Activated CD8-positive, alpha-beta T cell treated with anti-CD3 and anti-CD28 coated beads for 36 hours (primary cell): ENCODE measurements around the gene SPOCD1. TPM values are rescaled to one million over a fixed set of nuclear protein-coding genes. Genes with fewer than 3 reads are reported as not detected.
A peak's percentile ranks its signal among the peaks of the same experiment; 100 is the strongest.

Experiments
- ATAC-seq: fragments of 200-7000 bp; cut with Tn5 transposase; one replicate; pipeline ENCODE4 v1.10.0; 2021; ENCODE audit warnings: mild to moderate bottlenecking, moderate library complexity
- CTCF ChIA-PET: fragments of 350-600 bp; sonication (Branson Sonifier 250); formaldehyde crosslinking; loops from one replicate; lab custom pipeline; 2021; ENCODE audit warnings: antibody characterized with exemption; lab: Charles Lee
- POLR2A ChIA-PET: fragments of 350-600 bp; sonication (Branson Sonifier 250); formaldehyde crosslinking; loops from one replicate; lab custom pipeline; 2021; ENCODE audit warnings: antibody characterized with exemption; lab: Charles Lee
- DNase-seq: peaks from one replicate; pipeline ENCODE4 v3.0.0-alpha.2; 2020
- H3K27ac Mint-ChIP-seq: one replicate; pipeline ENCODE4 v1.8.0; 2021; ENCODE audit warnings: mild to moderate bottlenecking, mixed read lengths
- H3K27me3 Mint-ChIP-seq: one replicate; pipeline ENCODE4 v1.8.0; 2021; ENCODE audit warnings: mixed read lengths
- H3K36me3 Mint-ChIP-seq: one replicate; pipeline ENCODE4 v1.8.0; 2021; ENCODE audit warnings: low read depth, mixed read lengths
- H3K4me1 Mint-ChIP-seq: one replicate; pipeline ENCODE4 v1.8.0; 2021; ENCODE audit warnings: low read depth, mixed read lengths
- H3K4me3 Mint-ChIP-seq: one replicate; pipeline ENCODE4 v1.8.0; 2021; ENCODE audit warnings: mild to moderate bottlenecking, moderate library complexity, mixed read lengths
- H3K9me3 Mint-ChIP-seq: one replicate; pipeline ENCODE4 v1.8.0; 2021; ENCODE audit warnings: mixed read lengths
- intact Hi-C: fragments of 100-400 bp; cut with micrococcal nuclease; formaldehyde crosslinking; loops from one replicate; pipeline ENCODE4 v1.10.0; 2022
- total RNA-seq, 2 experiments: library from RNA; stranded (reverse); gene quantifications; one replicate each; pipeline ENCODE4 v1.2.3, GENCODE V29; 2021
- TF ChIP-seq, protein P1 (sequence below): fragments of 200-600 bp; IDR thresholded peaks from one replicate; pipeline ENCODE4 v1.8.0; 2022; ENCODE audit warnings: antibody characterized with exemption, mild to moderate bottlenecking

The SPOCD1 gene
- total RNA-seq, 2 experiments from 2014 or later: not detected

DNA sequence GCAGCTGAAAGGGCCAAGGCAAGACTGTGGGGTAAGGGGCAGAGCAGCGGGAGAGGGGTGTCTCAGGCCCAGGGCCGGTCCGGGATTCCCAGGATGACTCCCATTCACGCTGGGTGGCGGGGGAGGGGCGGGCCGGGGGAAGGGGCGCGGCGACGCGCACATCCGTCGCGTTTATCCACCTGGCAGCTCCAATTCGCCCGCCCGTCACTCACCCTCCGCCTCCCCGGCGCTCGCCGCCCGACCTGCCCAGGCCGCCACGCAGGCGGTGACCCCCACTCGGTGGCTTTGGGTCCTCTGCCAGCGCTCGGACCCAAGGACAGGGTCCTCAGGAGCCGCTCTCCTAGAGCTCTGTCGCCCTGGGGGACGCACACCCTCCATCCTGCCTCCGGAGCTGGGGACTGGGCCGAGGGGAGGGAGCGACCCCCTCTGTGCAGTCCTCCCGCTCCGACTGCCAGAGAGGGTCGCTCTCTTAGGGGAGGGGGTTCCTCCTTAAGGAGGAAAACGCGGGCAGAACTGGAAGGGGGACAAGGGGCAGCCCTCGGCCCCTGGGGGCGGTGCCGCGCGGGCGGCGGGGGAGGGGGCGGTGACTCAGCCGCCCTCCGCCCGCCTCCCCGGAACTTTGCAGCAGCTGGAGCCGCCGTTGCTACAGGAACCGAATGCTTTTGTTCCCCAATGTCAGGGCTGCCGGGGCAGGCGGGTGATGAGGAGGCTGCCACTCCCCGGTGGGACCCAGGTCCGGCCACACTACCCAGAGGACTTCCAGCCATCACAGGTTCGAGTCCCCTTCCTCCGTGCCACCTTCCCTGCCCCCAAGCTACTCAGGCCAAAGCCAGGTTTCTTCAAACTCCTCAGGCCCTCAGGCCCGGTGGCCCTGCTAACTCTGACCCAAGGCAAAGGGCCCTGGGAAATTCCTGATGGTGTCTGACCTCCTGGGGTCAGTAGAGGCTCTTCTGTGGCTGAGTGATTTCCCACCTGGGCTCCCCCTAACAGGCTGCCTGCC, 55.1 kb downstream of the SPOCD1 start:
- intact Hi-C loops: loop anchor here (10.0 kb wide), 1 partner anchor 46 kb away; no protein-coding TSS in a partner anchor
- DNase-seq (peak; percentile 75), ATAC-seq (peak; percentile 64)
- Mint-ChIP-seq H3K9me3 (no peaks in the 10 kb centered on the region), H3K4me1 (peaks cover 22% of the 10 kb centered on the region), H3K27ac (no peak overlapping the region), H3K4me3 (peak overlapping the region; percentile 49), H3K36me3 (no peaks in the 10 kb centered on the region), H3K27me3 (peaks cover 27% of the 10 kb centered on the region)
- ChIA-PET CTCF (interaction anchor here (1.1 to 14.2 kb wide), 6 partner anchors 8 to 203 kb away, joined by 3 to 129 read pairs (median 5); no protein-coding TSS in a partner anchor), POLR2A (interaction anchor here (0.8 to 3.4 kb wide), 3 partner anchors 12 to 139 kb away, joined by 3 to 14 read pairs (median 3); partner anchors contain the start of gene PEF1)
- TF ChIP-seq, protein P1, sequence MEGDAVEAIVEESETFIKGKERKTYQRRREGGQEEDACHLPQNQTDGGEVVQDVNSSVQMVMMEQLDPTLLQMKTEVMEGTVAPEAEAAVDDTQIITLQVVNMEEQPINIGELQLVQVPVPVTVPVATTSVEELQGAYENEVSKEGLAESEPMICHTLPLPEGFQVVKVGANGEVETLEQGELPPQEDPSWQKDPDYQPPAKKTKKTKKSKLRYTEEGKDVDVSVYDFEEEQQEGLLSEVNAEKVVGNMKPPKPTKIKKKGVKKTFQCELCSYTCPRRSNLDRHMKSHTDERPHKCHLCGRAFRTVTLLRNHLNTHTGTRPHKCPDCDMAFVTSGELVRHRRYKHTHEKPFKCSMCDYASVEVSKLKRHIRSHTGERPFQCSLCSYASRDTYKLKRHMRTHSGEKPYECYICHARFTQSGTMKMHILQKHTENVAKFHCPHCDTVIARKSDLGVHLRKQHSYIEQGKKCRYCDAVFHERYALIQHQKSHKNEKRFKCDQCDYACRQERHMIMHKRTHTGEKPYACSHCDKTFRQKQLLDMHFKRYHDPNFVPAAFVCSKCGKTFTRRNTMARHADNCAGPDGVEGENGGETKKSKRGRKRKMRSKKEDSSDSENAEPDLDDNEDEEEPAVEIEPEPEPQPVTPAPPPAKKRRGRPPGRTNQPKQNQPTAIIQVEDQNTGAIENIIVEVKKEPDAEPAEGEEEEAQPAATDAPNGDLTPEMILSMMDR: no peak

DNA sequence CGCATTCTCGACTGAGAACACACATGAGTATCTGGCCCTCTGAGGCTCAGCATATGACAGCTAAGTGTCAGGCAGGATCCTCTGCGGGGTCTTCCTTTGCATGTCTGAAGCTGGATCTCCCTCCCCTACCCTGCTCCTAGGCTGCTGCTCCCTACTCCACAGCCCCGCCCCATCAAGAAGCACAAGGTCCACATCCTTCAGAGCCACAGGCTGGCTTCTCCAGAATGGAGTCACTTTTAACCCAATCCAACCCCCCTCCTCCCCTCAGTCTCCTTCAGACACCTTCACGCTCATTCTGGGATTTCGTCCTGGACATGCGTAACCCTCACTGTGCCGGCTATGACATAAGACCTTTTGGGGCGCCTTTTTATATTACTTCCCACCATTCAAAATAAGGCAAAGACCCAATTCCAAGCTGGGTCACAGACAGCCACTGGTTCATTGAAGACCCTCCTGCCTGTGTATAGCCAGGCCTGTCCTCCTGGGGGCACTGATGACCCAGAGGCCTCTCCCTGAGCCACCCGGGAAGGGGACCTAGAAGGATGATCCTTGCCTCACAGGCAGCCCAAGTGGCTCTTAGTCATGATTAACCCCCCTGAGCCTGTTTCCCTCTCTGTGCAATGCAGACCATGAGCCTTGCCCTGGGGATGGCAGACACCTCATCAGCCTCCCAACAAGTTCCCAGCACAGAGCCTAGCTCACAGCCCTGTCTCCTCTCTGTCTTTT, 56.4 kb downstream of the SPOCD1 start:
- intact Hi-C loops: loop anchor here (10.0 kb wide), 1 partner anchor 45 kb away; no protein-coding TSS in a partner anchor
- Mint-ChIP-seq H3K27me3 (peaks cover 25% of the 10 kb centered on the region), H3K27ac (no peak overlapping the region), H3K4me1 (peaks cover 16% of the 10 kb centered on the region), H3K9me3 (no peaks in the 10 kb centered on the region), H3K4me3 (no peak overlapping the region), H3K36me3 (no peaks in the 10 kb centered on the region)
- DNase-seq (no peak), ATAC-seq (no peak)
- ChIA-PET CTCF (interaction anchor here (1.1 to 14.2 kb wide), 4 partner anchors 8 to 29 kb away, joined by 3 to 129 read pairs (median 6); no protein-coding TSS in a partner anchor), POLR2A (interaction anchor here (0.5 kb wide), 1 partner anchor 181 kb away, joined by 3 read pairs; no protein-coding TSS in a partner anchor)
- TF ChIP-seq, protein P1: no peak

DNA sequence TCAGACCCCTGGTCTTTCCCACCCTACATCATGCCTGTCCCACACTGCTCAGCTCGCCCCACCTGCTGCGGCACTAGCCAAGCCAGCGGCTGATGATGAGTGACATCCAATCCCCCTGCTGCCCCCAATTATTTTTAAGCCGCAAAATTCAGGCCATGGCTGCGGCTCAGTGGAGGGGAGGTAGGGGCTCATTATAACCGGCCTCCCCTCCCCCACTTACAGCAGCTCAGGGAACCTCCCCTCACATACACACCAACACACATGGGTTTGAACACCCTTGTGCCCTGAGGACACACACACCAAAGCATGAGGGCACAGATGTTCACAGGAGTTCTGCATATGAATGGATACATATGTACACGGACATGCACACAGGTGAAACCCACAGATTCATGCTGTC, 57.0 kb downstream of the SPOCD1 start:
- ChIA-PET POLR2A (no interaction called here), CTCF (interaction anchor here (1.6 to 14.2 kb wide), 2 partner anchors 14 to 30 kb away, joined by 8 to 129 read pairs; no protein-coding TSS in a partner anchor)
- peaks cover 25% of the 10 kb centered on the region for H3K27me3 Mint-ChIP-seq
- no peaks in the 10 kb centered on the region for H3K9me3 Mint-ChIP-seq
- no peak overlapping the region for H3K27ac Mint-ChIP-seq
- H3K36me3 Mint-ChIP-seq: no peaks in the 10 kb centered on the region
- ATAC-seq (no peak), DNase-seq (no peak)
- no peak overlapping the region for H3K4me3 Mint-ChIP-seq
- TF ChIP-seq, protein P1: no peak
- intact Hi-C loops: no loop called here
- H3K4me1 Mint-ChIP-seq: peaks cover 16% of the 10 kb centered on the region

DNA sequence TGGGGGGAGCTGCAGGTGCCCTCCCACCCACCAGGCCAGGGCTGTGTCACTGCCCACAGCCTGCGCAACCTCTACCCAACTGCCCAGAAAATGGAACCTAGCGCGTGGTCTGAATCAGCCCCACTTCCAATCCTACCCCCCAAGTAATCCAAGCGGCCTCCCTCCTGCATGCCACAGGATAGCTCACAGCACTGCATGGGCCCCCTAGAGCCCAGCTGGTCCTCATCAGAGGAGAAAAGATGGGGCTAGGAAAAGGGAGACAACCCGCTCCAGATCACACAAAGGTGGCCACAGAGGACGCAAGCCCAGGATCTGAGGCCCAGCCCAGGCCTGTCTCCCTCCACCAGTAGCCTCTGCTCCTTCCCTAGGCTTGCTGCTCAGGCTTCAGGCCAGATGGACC, 57.8 kb downstream of the SPOCD1 start:
- Mint-ChIP-seq H3K4me3 (no peak overlapping the region), H3K36me3 (no peaks in the 10 kb centered on the region), H3K4me1 (peaks cover 10% of the 10 kb centered on the region), H3K27ac (no peak overlapping the region), H3K27me3 (peaks cover 19% of the 10 kb centered on the region), H3K9me3 (no peaks in the 10 kb centered on the region)
- TF ChIP-seq, protein P1: no peak
- DNase-seq: no peak
- ChIA-PET CTCF (interaction anchor here (1.6 to 14.2 kb wide), 2 partner anchors 13 to 30 kb away, joined by 8 to 129 read pairs; no protein-coding TSS in a partner anchor), POLR2A (no interaction called here)
- intact Hi-C loops: no loop called here
- ATAC-seq: no peak
